ENCODE measurements around the gene PKDCC. TPM values are rescaled to one million over a fixed set of nuclear protein-coding genes. Genes with fewer than 3 reads are reported as not detected.

PKDCC gene
- total and polyA plus RNA-seq, 2 of the 13 experiments (the other 11 are each of a cell fraction or from before 2014, with no cell fraction given), result 52.6 to 58.8 TPM

DNA sequence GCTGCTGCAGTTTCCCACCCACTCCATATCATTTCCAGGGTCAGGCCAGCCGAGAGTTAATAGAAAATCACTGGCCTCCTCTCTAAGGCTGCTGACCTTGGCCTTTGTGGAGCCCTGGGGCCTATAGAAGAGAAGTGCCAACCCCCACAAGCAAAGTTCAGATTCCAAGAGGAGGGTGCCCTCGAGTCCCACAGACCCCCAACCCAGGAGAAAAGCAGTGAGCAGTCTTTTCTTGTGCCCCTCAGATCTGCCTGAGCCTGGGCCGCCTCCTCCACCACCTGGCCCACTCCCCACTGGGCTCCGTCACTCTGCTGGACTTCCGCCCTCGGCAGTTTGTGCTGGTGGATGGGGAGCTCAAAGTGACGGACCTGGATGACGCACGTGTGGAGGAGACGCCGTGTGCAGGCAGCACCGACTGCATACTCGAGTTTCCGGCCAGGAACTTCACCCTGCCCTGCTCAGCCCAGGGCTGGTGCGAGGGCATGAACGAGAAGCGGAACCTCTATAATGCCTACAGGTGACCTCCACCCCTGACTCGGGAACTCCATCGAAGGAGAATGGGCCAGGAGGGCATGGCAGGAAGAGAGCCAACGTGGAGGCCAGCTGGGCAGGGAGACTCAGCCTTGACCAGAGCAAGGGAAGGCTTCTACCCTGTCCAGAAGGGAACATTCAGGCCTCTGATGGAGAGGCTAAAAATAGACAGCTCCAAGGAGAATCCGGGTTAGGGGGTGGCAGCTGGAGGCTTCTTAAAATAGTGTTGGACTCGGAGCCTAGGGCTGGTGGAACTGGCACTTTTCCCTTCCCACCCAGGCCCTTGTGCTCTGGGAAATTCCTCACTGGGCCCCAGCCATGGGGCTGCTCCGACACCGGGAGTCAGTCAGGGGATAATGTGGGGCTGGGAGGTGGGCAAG is 6.2 kb downstream of the PKDCC start (continued):
- peak; percentile 35; the same call in 1 of the 2 replicates for TF ChIP-seq CREB1 (IDR thresholded peaks at IDR 0.05)
- TF ChIP-seq CREB1 (CRISPR knock-in tag; IDR thresholded peaks at IDR 0.05), result no peak
- TF ChIP-seq ZNF33A (CRISPR knock-in tag; IDR thresholded peaks at IDR 0.05; ENCODE audit: borderline replicate concordance), result no peak
- peak; percentile 89 for TF ChIP-seq HNF4A (CRISPR knock-in tag; IDR thresholded peaks at IDR 0.05)
- no peak for TF ChIP-seq PAWR (CRISPR knock-in tag; IDR thresholded peaks at IDR 0.05; ENCODE audit: borderline replicate concordance)
- TF ChIP-seq, protein P1, sequence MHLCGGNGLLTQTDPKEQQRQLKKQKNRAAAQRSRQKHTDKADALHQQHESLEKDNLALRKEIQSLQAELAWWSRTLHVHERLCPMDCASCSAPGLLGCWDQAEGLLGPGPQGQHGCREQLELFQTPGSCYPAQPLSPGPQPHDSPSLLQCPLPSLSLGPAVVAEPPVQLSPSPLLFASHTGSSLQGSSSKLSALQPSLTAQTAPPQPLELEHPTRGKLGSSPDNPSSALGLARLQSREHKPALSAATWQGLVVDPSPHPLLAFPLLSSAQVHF (CRISPR knock-in tag; IDR thresholded peaks at IDR 0.05), result no peak
- no peak for TF ChIP-seq MBNL3 (CRISPR knock-in tag; conservative IDR thresholded peaks at IDR 0.05)
- TF ChIP-seq U2AF2 (IDR thresholded peaks at IDR 0.05; ENCODE audit: low read depth, low read length), result no peak
- TF ChIP-seq ZNF232 (CRISPR knock-in tag; IDR thresholded peaks at IDR 0.05; ENCODE audit: borderline replicate concordance), result no peak
- TF ChIP-seq HMG20A (CRISPR knock-in tag; IDR thresholded peaks at IDR 0.05; ENCODE audit: borderline replicate concordance), result peak; percentile 51; the same call in 1 of the 2 replicates
- TF ChIP-seq ZNF616 (CRISPR knock-in tag; IDR thresholded peaks at IDR 0.05; ENCODE audit: low read depth), result no peak
- no peak for TF ChIP-seq IKZF4 (CRISPR knock-in tag; IDR thresholded peaks at IDR 0.05; ENCODE audit: borderline replicate concordance, low read depth, not compliant biosample characterization)
- TF ChIP-seq MTA1 (CRISPR knock-in tag; IDR thresholded peaks at IDR 0.05; ENCODE audit: borderline replicate concordance), result peak; percentile 66; the same call in 1 of the 2 replicates
- TF ChIP-seq, protein P2, sequence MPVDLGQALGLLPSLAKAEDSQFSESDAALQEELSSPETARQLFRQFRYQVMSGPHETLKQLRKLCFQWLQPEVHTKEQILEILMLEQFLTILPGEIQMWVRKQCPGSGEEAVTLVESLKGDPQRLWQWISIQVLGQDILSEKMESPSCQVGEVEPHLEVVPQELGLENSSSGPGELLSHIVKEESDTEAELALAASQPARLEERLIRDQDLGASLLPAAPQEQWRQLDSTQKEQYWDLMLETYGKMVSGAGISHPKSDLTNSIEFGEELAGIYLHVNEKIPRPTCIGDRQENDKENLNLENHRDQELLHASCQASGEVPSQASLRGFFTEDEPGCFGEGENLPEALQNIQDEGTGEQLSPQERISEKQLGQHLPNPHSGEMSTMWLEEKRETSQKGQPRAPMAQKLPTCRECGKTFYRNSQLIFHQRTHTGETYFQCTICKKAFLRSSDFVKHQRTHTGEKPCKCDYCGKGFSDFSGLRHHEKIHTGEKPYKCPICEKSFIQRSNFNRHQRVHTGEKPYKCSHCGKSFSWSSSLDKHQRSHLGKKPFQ (CRISPR knock-in tag; IDR thresholded peaks at IDR 0.05; ENCODE audit: insufficient replicate concordance), result no peak
- TF ChIP-seq, protein P3, sequence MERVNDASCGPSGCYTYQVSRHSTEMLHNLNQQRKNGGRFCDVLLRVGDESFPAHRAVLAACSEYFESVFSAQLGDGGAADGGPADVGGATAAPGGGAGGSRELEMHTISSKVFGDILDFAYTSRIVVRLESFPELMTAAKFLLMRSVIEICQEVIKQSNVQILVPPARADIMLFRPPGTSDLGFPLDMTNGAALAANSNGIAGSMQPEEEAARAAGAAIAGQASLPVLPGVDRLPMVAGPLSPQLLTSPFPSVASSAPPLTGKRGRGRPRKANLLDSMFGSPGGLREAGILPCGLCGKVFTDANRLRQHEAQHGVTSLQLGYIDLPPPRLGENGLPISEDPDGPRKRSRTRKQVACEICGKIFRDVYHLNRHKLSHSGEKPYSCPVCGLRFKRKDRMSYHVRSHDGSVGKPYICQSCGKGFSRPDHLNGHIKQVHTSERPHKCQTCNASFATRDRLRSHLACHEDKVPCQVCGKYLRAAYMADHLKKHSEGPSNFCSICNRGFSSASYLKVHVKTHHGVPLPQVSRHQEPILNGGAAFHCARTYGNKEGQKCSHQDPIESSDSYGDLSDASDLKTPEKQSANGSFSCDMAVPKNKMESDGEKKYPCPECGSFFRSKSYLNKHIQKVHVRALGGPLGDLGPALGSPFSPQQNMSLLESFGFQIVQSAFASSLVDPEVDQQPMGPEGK (CRISPR knock-in tag; IDR thresholded peaks at IDR 0.05), result peak; percentile 71
- TF ChIP-seq ZNF274 (CRISPR knock-in tag; IDR thresholded peaks at IDR 0.05), result no peak
- no peak; the same call in 1 of the 2 replicates for TF ChIP-seq GZF1 (CRISPR knock-in tag; IDR thresholded peaks at IDR 0.05)
- TF ChIP-seq GLI4 (CRISPR knock-in tag; IDR thresholded peaks at IDR 0.05; ENCODE audit: borderline replicate concordance), result 0 out of 2 replicates have a peak, but pooled peaks have one; percentile 6
- TF ChIP-seq SOX6 (IDR thresholded peaks at IDR 0.05), result no peak
- peak; percentile 61 for TF ChIP-seq SOX6 (CRISPR knock-in tag; IDR thresholded peaks at IDR 0.05)
- TF ChIP-seq RARA (CRISPR knock-in tag; IDR thresholded peaks at IDR 0.05), result peak; percentile 62
- TF ChIP-seq JARID2 (CRISPR knock-in tag; IDR thresholded peaks at IDR 0.05; ENCODE audit: insufficient replicate concordance), result no peak
- TF ChIP-seq, protein P4, sequence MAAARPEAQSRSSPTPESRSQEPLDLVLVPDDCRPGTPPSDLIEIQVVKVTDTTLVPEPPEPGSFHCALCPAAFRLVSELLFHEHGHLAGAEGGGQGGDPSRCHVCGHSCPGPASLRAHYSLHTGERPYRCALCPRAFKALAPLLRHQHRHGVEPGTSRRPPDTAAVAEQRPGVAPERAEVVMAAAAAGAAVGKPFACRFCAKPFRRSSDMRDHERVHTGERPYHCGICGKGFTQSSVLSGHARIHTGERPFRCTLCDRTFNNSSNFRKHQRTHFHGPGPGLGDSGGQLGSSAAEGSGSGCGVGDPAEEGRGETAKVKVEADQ (CRISPR knock-in tag; IDR thresholded peaks at IDR 0.05; ENCODE audit: borderline replicate concordance), result peak; percentile 6; the same call in 1 of the 2 replicates
- TF ChIP-seq FOSL1 (CRISPR knock-in tag; IDR thresholded peaks at IDR 0.05; ENCODE audit: borderline replicate concordance), result no peak
- no peak for TF ChIP-seq CCAR2 (optimal IDR thresholded peaks at IDR 0.05; ENCODE audit: low read depth, low read length)

Data from HepG2 (cell line).